Left lobe of liver (tissue), 2 donors: ENCODE measurements around the gene PLXDC2. TPM values are rescaled to one million over a fixed set of nuclear protein-coding genes. Genes with fewer than 3 reads are reported as not detected.

ENCODE experiments used
- ATAC-seq: fragments of 200-7000 bp; cut with Tn5 transposase; one replicate; pipeline ENCODE4 v1.9.1; 2020; ENCODE audit warnings: mild to moderate bottlenecking, moderate library complexity
- DNase-seq: peaks from one replicate; pipeline ENCODE4 v3.0.0-alpha.2; 2020; ENCODE audit warnings: low spot score
- total RNA-seq: library from RNA; stranded (reverse); gene quantifications from one replicate; pipeline ENCODE4 v1.2.1, GENCODE V29; 2021
- donor health status: DM: no; HTN: no; CAD: no; lungs with moderate emphysema.
- donor health status: DM: no; HTN: yes; CAD: no.

PLXDC2 gene
- total RNA-seq, 1 donor from 2014 or later = 5.0 TPM

GRCh38 chr10:19815036-19815730 lies 1.0 kb upstream of the PLXDC2 start:
- ATAC-seq = no peak

GRCh38 chr10:19815731-19816410 lies 361 bp upstream of the PLXDC2 start:
- peak; percentile 60 for ATAC-seq
- peak; percentile 59 for DNase-seq

More at GRCh38 chr10:19815036-19815730, 1.0 kb upstream of the PLXDC2 start:
- DNase-seq = no peak

GRCh38 chr10:19817231-19817933 lies 1.1 kb downstream of the PLXDC2 start:
- no peak for DNase-seq
- ATAC-seq = peak; percentile 27

- no peak for DNase-seq
- ATAC-seq = no peak
Measured at GRCh38 chr10:19818876-19819275, 2.6 kb downstream of the PLXDC2 start.

- ATAC-seq (peak; percentile 50), DNase-seq (no peak)
Measured at GRCh38 chr10:19819419-19820033, 3.3 kb downstream of the PLXDC2 start.

GRCh38 chr10:19824381-19825342 lies 8.4 kb downstream of the PLXDC2 start:
- ATAC-seq = no peak
- DNase-seq = no peak

GRCh38 chr10:19825700-19826099 lies 9.5 kb downstream of the PLXDC2 start:
- DNase-seq = no peak
- ATAC-seq = no peak

GRCh38 chr10:19826712-19827111 lies 10.5 kb downstream of the PLXDC2 start:
- peak; percentile 33 for ATAC-seq

GRCh38 chr10:19828278-19829049 lies 12.2 kb downstream of the PLXDC2 start:
- DNase-seq (no peak), ATAC-seq (peak; percentile 14)

More at GRCh38 chr10:19826712-19827111, 10.5 kb downstream of the PLXDC2 start:
- no peak for DNase-seq

- DNase-seq (no peak), ATAC-seq (no peak)
Measured at GRCh38 chr10:19832699-19833098, 16.5 kb downstream of the PLXDC2 start.

GRCh38 chr10:19833170-19833824 lies 17.1 kb downstream of the PLXDC2 start:
- ATAC-seq (no peak), DNase-seq (no peak)

GRCh38 chr10:19835952-19836351 lies 19.7 kb downstream of the PLXDC2 start:
- no peak for DNase-seq
- no peak for ATAC-seq

GRCh38 chr10:19839090-19839489 lies 22.9 kb downstream of the PLXDC2 start:
- no peak for ATAC-seq
- no peak for DNase-seq

- DNase-seq (no peak), ATAC-seq (no peak)
Measured at GRCh38 chr10:19839552-19839951, 23.3 kb downstream of the PLXDC2 start.

GRCh38 chr10:19840776-19841175 lies 24.5 kb downstream of the PLXDC2 start:
- no peak for ATAC-seq
- DNase-seq = no peak

- ATAC-seq (no peak), DNase-seq (no peak)
Measured at GRCh38 chr10:19843487-19843886, 27.3 kb downstream of the PLXDC2 start.

- DNase-seq (no peak), ATAC-seq (no peak)
Measured at GRCh38 chr10:19845503-19846368, 29.5 kb downstream of the PLXDC2 start.

GRCh38 chr10:19847321-19847720 lies 31.1 kb downstream of the PLXDC2 start:
- ATAC-seq (no peak), DNase-seq (no peak)
